GM12891 (cell line): ENCODE results near the gene LUC7L.

Source experiments
- PAX5 ChIP-seq: IDR thresholded peaks from 2 replicates; pipeline ENCODE4 v1.6.1; 2011; ENCODE audit warnings: low read length, moderate library complexity, mild to moderate bottlenecking; ENCODE audit not compliant: insufficient read depth, severe bottlenecking
- POLR2A ChIP-seq: IDR thresholded peaks from 2 replicates; pipeline ENCODE4 v1.6.1; 2011; ENCODE audit warnings: low read depth, low read length, control low read depth
- POLR2AphosphoS5 ChIP-seq: IDR thresholded peaks from 2 replicates; pipeline ENCODE4 v1.6.1; 2011; ENCODE audit warnings: low read depth, low read length, control low read depth
- POU2F2 ChIP-seq: IDR thresholded peaks from 2 replicates; pipeline ENCODE4 v1.6.1; 2011; ENCODE audit warnings: low read depth, mild to moderate bottlenecking, control low read depth, low read length, moderate library complexity
- SPI1 ChIP-seq: IDR thresholded peaks from 2 replicates; pipeline ENCODE4 v1.6.1; 2011; ENCODE audit warnings: low read depth, low read length, control low read depth
- TAF1 ChIP-seq: IDR thresholded peaks from 2 replicates; pipeline ENCODE4 v1.6.1; 2011; ENCODE audit warnings: low read depth, low read length, control low read depth

- TF ChIP-seq TAF1 = no peak
- TF ChIP-seq PAX5 = no peak
- TF ChIP-seq POU2F2 = no peak
- TF ChIP-seq POLR2A = no peak
- TF ChIP-seq POLR2AphosphoS5 = no peak
- TF ChIP-seq SPI1 = no peak
Observed at GRCh38 chr16:270381-271255, 41.4 kb upstream of the LUC7L start.
